Right atrium auricular region (tissue), 2 donors: Measurements from ENCODE around the gene CAV3. TPM values are rescaled to one million over a fixed set of nuclear protein-coding genes. Genes with fewer than 3 reads are reported as not detected.

Source experiments
- DNase-seq: peaks from one replicate; pipeline ENCODE4 v3.0.0-alpha.2; 2019; ENCODE audit warnings: low spot score
- H3K27ac ChIP-seq, 2 donors: fragments of 200-600 bp; sonication (generic); 1 replicate in 1 of 2; 2 replicates in 1 of 2; pipeline ENCODE4 v1.5.1; 2016 to 2019
- H3K27me3 ChIP-seq, 2 donors: fragments of 200-600 bp; sonication (generic); one replicate each; pipeline versions ENCODE4 v1.5.1 to v1.6.0; 2017 to 2019
- H3K36me3 ChIP-seq: fragments of 200-600 bp; sonication (generic); one replicate; pipeline ENCODE4 v1.5.1; 2016
- H3K4me1 ChIP-seq, 2 donors: fragments of 200-600 bp; sonication (generic); one replicate each; pipeline versions ENCODE4 v1.5.1 to v1.6.0; 2017 to 2019
- H3K4me3 ChIP-seq, 2 donors: fragments of 200-600 bp; sonication (generic); 1 replicate in 1 of 2; 2 replicates in 1 of 2; pipeline ENCODE4 v1.5.1; 2017 to 2019; ENCODE audit warnings: mild to moderate bottlenecking in 1 of 2, moderate library complexity in 1 of 2
- H3K9me3 ChIP-seq, 2 donors: fragments of 200-600 bp; sonication (generic); one replicate each; pipeline ENCODE4 v1.5.1; 2019
- total RNA-seq, 2 donors: library from RNA; depleted of rRNA; stranded (reverse); fragments of >200 nt; gene quantifications; one replicate each; pipeline ENCODE4 v1.1.0, GENCODE V29; 2016
- TF ChIP-seq, protein P1 (sequence below), 2 donors: fragments of 200-600 bp; sonication (generic); IDR thresholded peaks; one replicate each; pipeline ENCODE4 v1.5.1; 2019; ENCODE audit warnings: antibody characterized with exemption in 2 of 2

Gene CAV3
- total RNA-seq, 2 donors from 2014 or later: 16.7 to 22.9 TPM

DNA sequence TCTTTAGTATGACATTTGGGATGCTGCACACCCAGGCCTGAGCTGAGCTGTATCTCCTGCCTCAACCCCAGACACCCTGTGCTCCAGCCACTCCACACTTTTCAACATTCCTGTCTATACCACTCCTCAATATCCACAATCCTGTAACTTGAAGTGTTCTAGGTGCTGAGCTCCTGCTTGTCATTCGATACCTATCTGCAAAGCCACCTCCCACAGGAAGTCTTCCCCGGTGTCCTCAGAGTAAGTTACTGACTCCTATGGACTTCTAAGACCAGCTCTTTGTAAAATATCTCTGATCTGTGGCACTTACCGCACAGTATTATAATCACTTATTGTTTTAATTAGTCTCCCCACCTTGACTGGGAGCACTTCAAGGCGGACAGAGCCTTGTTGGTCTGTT, 1.2 kb upstream of the CAV3 start:
- Histone ChIP-seq H3K9me3 (no peaks in the 10 kb centered on the region), H3K36me3 (no peaks in the 10 kb centered on the region), H3K27ac (no peak overlapping the region), H3K4me3 (no peak overlapping the region), H3K27me3 (no peaks in the 10 kb centered on the region), H3K4me1 (peaks cover 0 to 8% of the 10 kb centered on the region in 2 donors)
- TF ChIP-seq, protein P1, sequence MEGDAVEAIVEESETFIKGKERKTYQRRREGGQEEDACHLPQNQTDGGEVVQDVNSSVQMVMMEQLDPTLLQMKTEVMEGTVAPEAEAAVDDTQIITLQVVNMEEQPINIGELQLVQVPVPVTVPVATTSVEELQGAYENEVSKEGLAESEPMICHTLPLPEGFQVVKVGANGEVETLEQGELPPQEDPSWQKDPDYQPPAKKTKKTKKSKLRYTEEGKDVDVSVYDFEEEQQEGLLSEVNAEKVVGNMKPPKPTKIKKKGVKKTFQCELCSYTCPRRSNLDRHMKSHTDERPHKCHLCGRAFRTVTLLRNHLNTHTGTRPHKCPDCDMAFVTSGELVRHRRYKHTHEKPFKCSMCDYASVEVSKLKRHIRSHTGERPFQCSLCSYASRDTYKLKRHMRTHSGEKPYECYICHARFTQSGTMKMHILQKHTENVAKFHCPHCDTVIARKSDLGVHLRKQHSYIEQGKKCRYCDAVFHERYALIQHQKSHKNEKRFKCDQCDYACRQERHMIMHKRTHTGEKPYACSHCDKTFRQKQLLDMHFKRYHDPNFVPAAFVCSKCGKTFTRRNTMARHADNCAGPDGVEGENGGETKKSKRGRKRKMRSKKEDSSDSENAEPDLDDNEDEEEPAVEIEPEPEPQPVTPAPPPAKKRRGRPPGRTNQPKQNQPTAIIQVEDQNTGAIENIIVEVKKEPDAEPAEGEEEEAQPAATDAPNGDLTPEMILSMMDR (IDR thresholded peaks at IDR 0.05): no peak
- no peak for DNase-seq

DNA sequence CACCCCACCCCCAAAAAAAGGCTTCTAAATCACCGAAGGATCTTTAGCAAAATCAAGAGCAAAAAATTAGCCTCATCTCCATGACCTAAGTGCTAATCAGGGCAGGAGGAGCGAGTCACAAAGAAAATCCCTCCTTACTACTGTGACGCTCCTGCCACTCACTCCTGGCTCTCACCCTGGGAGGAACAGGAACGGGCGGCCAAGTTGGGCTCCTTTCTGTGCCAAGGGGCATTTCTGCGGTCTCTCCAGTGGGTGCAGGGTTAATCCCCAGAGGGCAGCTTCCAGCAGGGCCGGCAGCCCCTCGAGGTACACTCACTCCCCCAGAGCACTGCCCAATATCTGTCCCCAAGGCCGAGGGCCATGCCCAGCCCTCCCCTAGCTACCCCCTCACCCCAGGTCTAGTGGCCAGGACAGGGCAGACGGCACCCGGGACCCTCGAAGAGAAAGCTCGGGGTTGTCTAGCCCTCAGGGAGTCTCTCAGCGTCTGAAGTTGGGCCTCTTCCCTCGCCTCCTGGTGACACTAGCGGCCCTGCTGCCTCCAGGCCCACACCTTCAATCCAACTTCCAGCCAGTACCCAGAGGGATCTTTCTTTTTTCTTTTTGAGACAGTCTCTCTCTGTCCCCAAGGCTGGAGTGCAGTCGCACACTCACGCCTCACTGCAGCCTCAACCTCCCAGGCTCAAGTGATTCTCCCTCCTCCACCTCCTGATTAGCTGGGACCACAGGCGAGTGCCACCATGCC, 706 bp downstream of the CAV3 start:
- no peak for DNase-seq
- H3K27ac ChIP-seq: peak overlapping the region; percentile 74 to 80

DNA sequence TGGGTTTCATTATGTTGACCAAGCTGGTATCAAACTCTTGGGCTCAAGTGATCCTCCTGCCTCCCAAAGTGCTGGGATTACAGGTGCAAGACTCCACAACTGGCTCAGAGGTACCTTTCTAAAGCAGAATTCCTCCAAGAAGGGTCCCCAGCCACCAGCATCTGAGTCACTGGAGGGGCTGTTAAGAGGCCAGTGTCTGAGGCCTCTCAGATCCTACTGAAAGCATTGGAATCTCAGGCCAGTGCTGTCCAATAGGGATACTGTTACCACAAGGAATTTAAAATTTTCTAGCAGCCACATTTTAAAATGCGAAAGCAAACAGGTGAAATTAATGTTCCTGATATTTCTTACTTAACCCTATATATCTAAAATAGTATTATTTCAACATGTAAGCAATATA, 1.3 kb downstream of the CAV3 start:
- Histone ChIP-seq H3K4me3 (peak overlapping the region; percentile 41 to 42), H3K9me3 (no peaks in the 10 kb centered on the region), H3K4me1 (peaks cover 0 to 8% of the 10 kb centered on the region in 2 donors), H3K27ac (peak overlapping the region; percentile 74 to 80), H3K27me3 (no peaks in the 10 kb centered on the region), H3K36me3 (no peaks in the 10 kb centered on the region)
- DNase-seq: no peak
- TF ChIP-seq, protein P1 (IDR thresholded peaks at IDR 0.05): no peak

More for the DNA sequence above, 706 bp downstream of the CAV3 start:
- TF ChIP-seq, protein P1 (IDR thresholded peaks at IDR 0.05): no peak
- H3K36me3 ChIP-seq: no peaks in the 10 kb centered on the region
- H3K9me3 ChIP-seq: no peaks in the 10 kb centered on the region
- H3K4me3 ChIP-seq: peak overlapping the region; percentile 41 to 42
- H3K4me1 ChIP-seq: peaks cover 0 to 8% of the 10 kb centered on the region in 2 donors
- no peaks in the 10 kb centered on the region for H3K27me3 ChIP-seq

DNA sequence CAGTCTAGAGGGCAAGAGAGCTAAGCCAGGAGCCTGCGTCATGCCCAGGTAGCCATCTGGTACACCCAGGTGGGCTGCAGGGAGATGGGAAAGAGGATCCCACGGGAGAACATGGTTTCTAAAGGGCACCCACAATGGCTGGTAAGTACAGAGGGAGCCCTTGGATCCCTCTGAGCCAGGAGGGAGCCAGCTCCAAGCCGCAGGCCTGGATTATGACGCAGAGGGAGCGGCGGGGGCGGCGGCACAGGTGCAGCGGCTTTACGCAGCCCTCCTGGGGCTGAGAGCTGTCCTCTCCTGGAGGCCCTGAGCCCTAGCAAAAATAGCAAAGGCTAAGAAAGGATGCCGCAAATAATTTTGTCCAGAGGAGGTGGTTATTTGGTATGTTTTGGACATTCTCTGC, 2.8 kb downstream of the CAV3 start:
- TF ChIP-seq, protein P1 (IDR thresholded peaks at IDR 0.05): no peak
- H3K4me3 ChIP-seq: no peak overlapping the region
- no peak for DNase-seq
- H3K27me3 ChIP-seq: no peaks in the 10 kb centered on the region
- peaks cover 0 to 14% of the 10 kb centered on the region in 2 donors for H3K4me1 ChIP-seq
- H3K36me3 ChIP-seq: no peaks in the 10 kb centered on the region
- H3K27ac ChIP-seq: no peak overlapping the region
- H3K9me3 ChIP-seq: no peaks in the 10 kb centered on the region

DNA sequence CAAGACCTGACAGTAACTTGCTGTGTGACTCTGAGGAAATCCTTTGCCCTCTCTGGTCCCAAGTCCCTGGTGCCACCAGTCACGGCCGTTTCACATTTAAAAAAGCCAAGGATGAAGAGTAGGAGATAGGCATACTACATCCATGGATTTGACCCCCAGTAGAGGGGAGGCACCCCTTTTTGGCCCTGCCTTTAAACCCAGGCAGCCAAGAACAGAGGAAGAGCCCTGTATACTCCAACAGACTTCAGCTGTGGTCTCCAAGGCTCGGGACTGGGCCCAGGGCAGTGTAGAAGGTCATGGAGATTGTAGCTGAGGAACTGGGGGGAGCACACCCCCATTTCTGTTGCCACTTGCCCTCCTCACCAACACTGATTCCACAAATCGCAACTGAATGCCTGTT, 3.7 kb downstream of the CAV3 start:
- no peaks in the 10 kb centered on the region for H3K27me3 ChIP-seq
- H3K36me3 ChIP-seq: no peaks in the 10 kb centered on the region
- DNase-seq: no peak
- no peaks in the 10 kb centered on the region for H3K9me3 ChIP-seq
- TF ChIP-seq, protein P1 (IDR thresholded peaks at IDR 0.05): no peak
- H3K27ac ChIP-seq: no peak overlapping the region
- peaks cover 0 to 19% of the 10 kb centered on the region in 2 donors for H3K4me1 ChIP-seq
- H3K4me3 ChIP-seq: no peak overlapping the region

DNA sequence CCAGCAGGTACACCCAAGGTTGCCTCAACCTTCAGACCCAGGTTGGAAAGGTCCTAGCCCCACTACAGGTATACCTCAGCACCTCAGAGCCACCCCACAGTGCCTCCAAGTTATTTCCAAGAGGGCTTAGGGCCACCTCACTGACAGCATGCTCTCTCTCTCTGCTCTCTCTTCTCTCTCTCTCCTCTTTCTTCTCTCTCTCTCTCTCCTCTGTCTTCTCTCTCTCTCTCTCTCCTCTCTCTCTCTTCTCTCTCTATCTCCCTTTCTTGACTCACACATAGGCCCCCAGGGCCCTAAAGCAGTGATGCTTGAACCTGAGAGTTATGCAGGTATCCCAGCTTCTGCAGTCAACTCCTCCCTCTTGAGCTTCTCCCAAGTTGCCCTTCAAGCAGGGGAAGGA, 4.2 kb downstream of the CAV3 start:
- Histone ChIP-seq H3K9me3 (no peaks in the 10 kb centered on the region), H3K4me3 (no peak overlapping the region), H3K27me3 (no peaks in the 10 kb centered on the region), H3K27ac (no peak overlapping the region), H3K4me1 (peaks cover 0 to 19% of the 10 kb centered on the region in 2 donors), H3K36me3 (no peaks in the 10 kb centered on the region)
- DNase-seq: no peak
- TF ChIP-seq, protein P1 (IDR thresholded peaks at IDR 0.05): no peak
